GM19023 (cell line): ENCODE measurements around the gene TULP3.

Experiments used
- ATAC-seq: cut with Tn5 transposase; IDR thresholded peaks from one replicate; pipeline ENCODE4 v1.9.1; 2021; ENCODE audit warnings: mild to moderate bottlenecking, moderate library complexity; ENCODE audit not compliant: unreplicated experiment

TULP3 gene

DNA sequence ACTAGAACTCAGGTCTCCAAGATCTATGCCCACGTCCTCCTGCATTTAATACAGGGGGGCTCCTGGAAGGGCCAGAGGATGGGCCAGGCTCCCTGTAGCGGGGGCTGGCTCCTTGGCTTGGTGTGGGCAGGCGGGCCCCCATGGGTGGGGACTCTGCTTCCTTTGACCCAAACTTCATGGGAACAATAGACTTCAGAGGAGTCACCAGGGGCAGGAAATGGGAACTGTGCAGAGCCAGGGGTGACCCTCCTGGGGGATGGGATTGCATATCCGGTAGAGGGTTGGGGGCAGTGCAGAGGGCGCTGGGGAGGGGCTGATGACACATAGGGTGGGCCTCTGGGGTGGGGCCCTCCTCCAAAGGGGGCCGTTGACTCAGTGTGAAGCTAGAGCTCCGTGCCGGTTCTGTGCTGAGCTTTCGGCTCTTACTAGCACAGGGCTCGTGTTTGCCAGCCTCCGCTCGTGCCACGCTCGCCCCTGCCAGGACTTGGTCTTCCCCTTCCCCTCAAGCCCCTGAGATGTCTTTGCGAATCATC lies 73.1 kb downstream of the TULP3 start:
- ATAC-seq, result no peak

DNA sequence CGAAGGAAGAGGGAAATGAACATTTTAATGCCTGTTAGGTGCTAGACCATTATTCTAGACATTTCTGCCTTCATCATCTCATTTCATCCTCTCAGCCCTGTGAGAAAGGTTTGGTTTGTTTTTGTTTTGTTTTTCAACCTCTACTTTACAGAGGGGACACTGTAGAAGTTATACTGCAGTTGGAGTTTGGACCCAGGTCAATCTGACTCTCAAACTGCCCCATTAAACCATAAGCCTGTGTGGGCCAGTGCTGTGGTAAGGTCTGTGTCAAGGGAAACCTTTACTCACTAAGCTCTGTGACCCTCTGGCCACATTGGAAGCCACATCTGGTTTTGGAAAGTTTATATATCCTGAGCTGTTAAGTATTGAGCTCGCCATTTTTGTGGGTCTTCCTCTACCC lies 77.0 kb downstream of the TULP3 start:
- ATAC-seq, result no peak

DNA sequence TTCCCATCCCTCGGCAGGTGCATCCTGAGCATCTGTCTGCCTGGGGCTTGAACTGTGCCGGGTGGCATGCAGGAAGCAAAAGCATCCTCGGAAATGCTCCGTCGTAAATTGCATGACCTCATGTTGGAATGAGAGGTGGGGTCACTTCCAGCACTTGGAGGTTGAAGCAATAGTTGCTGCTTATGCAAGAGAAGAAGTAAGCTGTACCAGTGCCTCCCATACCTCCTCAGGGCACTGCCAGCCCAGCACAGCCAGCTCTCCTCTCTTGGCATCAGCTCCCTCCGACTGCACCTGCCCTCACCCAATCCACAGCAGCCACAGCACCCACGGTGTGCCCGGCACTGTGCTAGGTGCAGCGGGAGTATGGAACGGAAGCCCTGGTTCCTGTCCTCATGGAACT lies 80.1 kb downstream of the TULP3 start:
- ATAC-seq, result no peak

DNA sequence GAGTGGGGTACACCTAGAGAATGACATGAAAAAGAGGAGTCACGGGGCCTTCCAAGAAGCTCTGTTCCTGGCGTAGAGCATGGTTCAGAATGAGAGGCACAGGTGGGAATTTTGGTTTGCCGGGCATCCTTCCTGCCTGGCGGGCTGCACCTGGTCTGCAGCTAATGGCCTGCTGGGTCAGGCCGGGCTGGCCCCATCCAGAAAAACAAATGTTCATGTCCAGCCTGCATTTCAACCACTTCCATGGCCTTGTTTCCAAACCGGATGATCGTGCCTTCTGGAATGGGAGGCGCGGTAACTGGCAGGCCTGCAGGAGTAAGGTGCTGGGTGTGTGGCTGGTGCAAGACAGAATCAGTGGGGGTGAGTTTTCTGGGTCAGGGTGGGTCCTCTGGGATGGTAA lies 82.9 kb downstream of the TULP3 start:
- no peak for ATAC-seq

DNA sequence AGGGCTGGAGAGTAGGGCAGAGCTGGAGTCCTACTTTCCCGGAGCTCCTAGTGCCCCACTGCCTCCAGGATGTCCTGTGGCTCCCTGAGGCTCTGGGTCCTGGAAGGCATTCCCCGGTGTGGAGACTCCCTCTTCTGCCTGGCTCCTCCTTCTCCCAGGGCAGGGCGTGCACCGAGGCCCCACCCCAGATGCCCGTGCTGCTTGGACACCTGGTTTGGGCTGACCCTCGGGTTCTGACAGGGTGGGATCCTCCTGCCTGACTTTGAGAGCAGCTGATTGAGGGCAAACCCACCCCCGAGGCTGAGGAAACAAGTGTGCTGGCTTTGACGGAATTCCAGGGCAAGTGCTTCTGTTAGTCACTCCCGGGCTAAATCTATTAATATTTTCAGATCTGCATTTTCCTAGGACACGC lies 83.9 kb downstream of the TULP3 start:
- no peak for ATAC-seq

DNA sequence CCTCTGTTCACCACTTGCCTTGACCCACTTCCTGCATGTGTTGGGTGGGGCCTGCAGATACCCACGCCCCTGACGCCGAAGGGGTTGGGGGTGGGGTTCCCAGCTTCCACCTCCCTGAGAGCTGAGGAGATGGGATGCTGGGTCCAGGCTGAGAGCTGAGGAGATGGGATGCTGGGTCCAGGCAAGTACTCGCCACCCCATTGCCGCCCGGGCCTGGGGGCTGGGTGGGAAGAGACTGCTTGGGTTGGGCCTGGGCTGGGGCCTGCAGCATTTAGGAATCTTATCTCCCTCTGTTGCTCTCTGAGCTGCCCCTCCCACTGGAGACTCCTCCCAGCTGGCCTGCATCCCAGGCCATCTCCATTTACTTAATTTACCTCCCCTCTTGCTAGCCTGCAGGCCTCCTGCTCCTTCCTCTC lies 85.9 kb downstream of the TULP3 start:
- ATAC-seq, result no peak

DNA sequence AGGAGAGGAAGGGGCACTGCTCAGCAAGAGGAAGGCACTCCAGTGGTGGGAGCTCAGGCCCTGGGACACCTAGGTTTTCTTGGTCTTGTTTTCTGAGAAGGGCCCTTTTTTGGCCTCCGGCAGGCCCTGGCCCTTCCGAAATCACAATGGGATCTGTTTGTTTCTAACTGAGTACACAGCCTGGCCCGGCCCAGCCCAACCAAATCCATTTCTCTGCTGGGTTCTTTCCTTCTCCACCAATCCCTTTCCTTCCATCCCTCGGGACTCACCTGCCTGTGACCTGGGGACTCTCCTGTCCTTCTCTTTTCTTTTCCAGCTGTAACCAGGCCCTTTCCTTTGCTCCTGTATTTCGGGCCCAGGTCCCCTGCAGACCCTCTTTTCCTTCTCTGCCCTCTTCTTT lies 87.1 kb downstream of the TULP3 start:
- ATAC-seq, result no peak

DNA sequence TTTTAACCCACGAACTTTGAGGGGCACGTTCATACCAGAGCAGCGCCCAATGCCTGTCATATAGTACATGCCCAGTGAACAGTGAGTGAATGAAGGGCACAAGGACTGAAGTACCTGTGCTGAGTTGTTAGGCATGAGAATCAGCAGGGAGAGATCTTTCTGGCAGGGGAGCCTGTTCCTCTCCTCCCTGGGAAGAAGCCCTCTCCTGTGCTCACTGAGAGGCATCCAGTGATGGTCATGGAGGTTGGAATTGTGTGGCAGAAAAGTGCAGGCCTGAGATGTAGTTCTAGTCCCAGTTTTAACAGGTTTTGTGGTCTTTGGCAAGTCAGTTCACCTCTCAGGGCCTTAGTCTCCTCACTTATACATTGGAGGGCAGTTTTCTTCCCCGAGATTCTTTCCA lies 89.1 kb downstream of the TULP3 start:
- ATAC-seq, result no peak

DNA sequence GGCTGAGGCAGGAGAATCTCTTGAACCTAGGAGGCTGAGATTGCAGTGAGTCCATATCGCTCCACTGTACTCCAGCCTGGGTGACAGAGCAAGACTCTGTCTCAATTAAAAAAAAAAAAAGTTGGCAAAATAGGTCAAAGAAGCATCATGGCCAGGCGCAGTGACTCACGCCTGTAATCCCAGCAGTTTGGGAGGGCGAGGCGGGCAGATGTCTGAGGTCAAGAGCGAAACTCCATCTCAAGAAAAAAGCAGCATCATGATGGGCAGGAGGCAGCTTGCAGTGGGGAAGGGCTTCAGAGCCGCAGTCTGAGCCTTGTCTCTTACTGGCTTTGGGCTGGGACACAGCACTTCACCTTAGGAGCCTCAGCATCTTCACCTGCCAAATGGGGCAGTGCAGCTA lies 89.9 kb downstream of the TULP3 start:
- ATAC-seq, result no peak

DNA sequence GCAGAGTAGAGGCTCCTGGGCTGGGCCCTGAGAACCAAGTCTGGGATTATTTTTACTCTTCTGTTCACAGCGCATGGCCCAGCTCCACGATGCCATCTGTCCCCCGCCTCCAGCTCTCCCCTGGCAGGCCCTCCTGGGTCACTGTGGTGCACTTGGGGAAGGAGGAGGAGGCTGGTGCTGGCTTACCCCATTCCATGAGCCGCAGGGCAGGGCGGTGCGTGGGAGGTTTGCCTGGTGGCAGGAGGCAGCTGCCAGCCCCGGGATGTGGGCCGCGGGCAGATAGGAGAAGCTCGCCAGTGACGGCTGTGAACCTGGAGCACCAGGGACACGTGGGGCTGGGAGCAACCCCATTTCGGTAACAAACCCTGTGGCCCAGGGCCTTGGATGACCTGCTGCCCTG lies 91.7 kb downstream of the TULP3 start:
- ATAC-seq, result no peak

DNA sequence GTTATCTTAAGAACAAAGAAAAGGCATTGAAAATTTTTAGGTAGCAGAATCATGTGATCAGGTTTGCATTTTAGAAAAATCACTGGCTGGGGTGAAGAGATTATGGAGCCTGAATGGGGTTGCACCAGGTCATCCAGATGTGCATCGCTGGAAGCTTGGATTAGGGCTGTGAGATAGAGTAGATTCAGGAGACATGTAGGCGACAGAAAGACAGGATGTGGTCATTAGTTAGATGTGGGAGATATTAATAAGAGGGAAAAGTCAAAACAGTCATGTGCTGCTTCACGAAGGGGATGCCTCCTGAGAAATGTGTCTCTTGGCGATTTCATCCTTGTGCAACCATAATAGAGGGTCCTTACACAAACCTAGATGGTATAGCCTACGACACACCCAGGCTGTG lies 93.6 kb downstream of the TULP3 start:
- no peak for ATAC-seq

DNA sequence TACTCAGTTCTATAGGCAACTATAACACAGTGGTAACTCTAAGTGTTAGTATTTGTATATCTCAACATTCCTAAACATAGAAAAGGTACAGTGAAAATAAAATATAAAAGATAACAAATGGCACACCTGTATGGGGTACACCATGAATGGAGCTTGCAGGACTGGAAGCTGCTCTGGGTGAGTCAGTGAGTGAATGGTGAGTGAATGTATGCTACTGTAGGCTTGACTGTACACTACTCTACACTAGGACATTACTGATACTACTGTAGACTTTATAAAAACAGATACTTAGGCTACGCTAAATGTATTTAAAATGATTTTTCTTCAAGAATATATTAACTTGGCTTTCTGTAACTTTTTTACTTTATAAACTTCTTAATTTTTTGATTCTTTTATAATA lies 94.0 kb downstream of the TULP3 start:
- no peak for ATAC-seq

DNA sequence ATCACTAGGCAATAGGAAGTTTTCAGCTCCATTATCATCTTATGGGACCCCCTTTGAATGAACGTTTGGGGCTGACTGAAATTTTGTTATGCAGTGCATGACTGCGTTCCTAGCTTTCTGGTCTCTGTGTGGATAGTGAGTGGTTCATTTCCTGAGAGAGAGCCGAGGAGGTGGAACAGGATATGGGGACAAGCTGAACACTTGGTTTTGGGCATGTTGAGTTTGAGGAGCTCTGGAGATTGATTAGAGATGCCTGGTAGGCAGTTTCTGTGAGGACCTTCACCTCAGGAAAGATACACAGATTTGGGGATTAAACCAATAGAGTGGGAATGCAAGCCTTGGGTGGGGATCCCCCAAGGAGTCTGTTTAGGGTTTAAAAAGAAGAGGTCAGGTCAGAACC lies 96.2 kb downstream of the TULP3 start:
- ATAC-seq, result no peak

DNA sequence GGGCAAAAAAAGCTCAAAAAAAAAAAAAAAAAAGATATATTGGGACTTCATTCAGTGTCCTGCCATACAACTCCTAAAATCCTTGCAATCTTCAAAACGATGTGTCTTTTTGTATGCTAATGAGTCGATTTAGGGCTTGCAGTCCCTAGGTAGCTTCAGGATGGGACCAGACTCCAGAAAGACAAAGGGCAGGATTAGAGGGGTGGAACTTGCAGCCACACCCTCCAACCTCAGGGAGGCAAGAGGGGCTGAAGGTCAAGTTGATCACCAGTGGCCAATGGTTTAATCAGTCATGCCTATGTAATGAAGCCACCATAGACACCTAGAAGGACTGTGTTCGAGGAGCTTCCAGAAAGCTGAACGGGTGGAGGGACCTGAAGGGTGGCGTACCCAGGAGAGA lies 97.8 kb downstream of the TULP3 start:
- ATAC-seq, result no peak
